SIG-M5 (cell line): Measurements from ENCODE around the gene ADSS1.

Source experiments
- DNase-seq: peaks from one replicate; lab custom pipeline; 2025; lab: John Stamatoyannopoulos, UW

Gene ADSS1

GRCh38 chr14:104723651-104724406, at the start of gene ADSS1:
Gene ADSS1 (plus strand): TSS chr14:104724229. CDS start chr14:104724271, 42 bp downstream.
- DNase-seq = no peak

- no peak for DNase-seq
These were observed 48.6 kb upstream of the ADSS1 start for GRCh38 chr14:104675447-104675846.

GRCh38 chr14:104676130-104676693, 47.8 kb upstream of the ADSS1 start:
- no peak for DNase-seq

DNA sequence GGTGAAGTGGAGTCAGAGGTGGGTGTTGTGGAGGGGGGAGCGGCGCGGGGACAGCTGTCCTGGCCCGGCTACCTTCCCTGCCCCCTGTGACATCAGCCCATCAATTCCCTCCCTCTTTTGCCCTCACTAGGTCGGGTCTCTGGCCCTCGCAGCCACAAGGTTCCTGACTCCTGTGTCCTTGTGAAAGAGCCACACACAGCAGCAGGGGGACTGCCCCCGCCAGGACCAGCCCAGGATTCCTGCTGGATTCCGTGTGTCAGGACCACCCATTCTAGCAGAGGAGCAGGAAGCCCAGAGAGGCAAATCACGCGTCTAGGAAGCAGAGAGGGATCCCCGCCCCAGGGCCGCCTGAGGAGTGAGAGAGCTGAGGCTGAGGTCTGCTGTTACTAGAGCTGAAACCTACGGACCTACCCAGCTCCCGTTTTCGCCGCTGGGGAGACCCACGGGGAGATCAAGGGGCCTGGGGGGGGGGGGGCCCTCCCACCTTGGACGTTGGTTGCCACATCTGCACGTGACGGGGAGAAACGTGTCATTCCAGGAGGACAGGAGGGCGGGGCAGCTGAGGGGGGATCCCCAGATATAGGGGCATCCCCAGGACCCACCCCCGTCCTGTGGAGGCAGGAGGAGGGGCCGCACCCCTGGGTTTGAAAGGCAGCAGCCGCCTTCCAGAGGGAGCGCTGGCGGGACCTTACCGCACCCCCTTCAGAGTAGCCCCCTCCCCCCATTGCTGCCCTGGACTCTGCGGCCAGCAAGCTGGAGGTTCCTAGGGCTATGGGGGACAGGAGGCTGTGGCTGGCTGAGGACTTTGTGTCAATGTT, 47.1 kb upstream of the ADSS1 start:
- no peak for DNase-seq

- DNase-seq = no peak
These were observed 46.3 kb upstream of the ADSS1 start for GRCh38 chr14:104677512-104678332.

DNA sequence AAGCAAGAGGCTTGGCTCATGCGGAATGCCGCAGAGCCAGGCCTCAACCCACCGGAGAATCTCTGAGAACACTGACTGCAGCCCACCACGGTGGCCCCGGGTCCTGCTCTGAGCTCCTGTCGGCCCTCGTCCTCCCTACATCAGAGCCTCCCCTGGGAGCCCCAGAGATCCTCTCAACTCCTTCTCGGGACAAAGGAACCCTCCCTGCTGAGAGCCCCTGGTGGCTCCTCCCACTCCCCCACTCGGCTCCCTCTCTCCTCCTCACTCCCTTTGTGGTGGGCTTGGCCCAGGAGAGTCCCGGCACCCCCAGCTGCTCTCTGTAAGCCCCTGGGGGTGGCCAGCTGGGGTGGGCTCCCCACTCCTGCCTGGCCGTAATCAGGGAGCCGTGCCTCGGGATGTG, 45.7 kb upstream of the ADSS1 start:
- no peak for DNase-seq

GRCh38 chr14:104678901-104679705, 44.9 kb upstream of the ADSS1 start:
- DNase-seq = no peak

GRCh38 chr14:104680056-104680805, 43.8 kb upstream of the ADSS1 start:
- DNase-seq = no peak

DNA sequence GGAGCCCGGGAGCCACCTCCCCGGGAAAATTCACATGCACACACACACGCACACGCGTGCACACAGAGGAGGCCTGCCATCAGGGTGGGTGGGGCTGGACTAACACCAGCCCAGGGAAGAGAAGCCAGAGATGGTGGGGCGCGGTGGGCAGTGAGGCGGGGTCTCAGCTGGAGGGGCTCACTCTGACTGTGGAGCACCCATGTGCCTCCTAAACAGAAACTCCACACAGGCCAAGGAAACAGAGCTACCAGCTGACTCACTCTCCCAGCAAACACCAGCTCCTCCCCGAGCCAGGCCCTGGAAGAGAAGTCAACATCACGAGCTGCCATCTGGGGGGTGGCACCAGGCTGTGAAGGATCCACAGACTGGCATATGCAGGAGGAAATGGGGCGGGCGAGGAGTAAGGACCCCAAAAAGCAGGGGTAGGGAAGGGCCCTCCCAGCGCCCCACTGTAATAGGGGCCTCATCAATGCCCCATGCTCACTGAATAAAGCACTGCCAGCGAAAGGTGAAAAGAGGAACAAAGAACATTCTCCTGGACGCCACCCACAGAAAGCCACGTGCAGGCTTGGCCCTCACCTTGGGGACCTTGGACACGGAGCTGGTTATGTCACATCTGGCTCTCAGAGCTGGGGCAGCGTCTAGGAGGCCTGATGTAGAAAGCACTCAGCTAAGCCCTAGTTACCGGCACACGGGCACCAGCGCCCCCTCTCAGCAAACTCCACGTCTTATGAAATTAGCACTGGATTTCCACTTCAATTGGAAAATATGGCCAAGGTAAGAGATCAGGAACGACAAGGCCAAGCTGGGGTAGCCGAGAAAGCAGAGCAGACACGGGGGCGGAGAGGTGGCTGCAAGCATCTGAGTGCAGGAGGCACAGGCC, 43.0 kb upstream of the ADSS1 start:
- DNase-seq = no peak

DNA sequence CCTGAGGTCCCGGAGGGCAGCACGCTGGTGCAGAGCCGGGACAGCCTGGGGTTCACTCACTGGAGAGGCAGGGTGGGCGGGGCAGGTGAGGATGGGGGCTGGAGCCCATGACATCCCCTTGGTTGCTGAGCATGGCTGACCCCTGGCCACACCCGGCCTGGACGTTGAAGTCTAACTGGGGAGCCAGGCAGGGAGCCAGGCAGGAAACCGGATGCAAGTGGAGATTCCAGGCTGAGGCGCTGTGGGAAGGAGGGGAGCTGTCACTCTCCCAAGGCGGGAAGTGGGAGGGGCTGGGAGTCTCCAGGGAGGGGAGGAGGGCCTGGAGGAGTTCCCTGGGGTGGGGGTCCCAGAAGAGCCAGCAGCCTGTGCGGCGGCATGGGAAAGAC, 42.3 kb upstream of the ADSS1 start:
- no peak for DNase-seq

DNA sequence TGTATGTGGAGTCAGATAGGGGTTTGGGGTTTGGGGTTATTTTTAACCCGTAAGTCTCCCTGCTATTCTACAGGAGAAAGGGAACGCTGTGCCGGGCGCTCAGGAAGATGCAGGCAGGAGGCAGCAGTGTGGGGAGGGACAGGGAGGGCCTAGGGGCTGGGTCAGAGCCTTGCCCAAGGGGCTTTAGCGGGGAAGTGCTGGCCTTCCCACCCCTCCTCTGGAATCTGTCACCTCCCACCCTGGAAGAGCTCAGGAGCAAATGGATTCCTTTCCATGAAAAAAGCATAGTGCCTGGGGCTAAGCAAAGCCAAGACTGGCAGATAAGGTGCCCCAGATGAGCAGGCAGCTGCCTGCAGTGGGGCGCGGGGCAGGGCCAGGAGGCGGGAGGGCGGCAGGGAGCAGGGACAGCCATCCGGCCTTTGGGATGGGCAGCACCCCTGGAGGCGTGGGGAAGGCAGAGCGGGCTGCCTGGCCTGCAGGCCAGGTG, 41.9 kb upstream of the ADSS1 start:
- DNase-seq = no peak

DNA sequence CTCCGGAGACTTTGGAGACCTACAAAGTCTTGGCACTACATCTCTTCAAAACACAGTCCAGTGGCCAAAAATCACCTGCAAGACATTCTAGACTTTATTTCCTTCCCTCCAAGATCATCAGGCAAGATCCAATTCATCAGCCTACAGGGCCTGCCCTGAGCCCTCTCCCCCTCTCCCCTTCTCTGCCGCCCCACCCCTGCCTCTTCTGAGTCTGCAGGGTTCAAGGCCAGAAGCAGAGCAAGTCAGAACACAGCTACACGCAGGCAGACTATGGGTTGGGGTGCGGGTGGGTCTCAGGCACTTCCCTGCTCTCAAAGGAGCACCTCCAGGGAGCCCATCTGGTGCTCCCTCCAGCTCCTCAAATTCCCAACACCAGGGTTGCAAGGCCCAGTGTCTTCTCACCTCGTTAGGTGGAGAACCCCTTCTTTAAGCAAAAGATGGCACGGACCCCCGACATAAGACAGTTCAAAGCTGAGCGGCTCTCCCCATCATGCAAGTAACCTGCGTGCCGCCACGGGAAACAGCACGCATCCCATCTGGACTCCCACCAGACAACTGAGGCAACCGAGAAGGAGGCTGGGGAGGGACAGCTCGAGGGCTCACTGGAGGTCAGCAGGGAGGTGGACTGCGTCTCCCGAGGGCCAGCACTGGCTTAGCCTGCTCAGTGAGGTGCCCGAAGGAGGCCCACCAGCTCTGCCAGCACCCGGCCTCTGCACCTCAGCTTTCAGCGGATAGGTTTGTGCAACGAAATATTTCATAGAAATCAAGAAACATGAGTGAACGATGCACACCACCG, 40.2 kb upstream of the ADSS1 start:
- DNase-seq = no peak

GRCh38 chr14:104684449-104684821, 39.6 kb upstream of the ADSS1 start:
- no peak for DNase-seq

DNA sequence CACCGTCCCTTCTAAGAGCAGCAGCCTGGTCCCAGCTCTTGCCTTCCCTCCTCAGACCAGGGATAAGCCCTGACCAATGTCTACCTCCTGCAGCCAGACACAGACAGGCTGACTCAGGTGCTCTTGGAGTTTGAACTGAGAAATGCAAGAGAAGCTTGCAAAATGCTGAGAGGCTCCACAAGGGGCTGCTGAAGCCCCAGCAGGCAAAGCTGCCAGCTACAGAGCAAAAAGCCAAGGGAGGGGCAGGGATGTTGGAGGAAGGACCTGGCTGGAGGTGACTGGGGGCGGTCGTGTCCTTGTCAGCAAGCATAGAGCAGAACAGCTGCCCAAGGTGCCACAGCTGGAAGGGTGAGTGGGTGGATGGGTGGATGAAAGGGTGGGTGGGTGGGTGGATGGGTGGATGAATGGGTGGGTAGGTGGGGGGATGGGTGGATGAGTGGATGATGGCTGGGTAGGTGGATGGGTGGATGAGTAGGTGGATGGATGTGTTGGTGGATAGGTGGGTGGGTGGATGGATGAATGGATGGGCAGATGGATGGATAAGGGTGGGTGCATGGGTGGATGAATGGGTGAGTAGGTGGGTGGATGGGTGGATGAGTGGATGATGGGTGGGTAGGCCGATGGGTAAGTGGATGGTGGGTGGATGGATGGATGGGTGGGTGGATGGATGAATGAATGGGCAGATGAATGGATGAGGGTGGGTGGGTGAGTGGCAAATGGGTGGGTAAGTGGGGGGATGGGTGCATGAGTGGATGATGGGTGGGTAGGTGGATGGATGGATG, 38.6 kb upstream of the ADSS1 start:
- DNase-seq = no peak

DNA sequence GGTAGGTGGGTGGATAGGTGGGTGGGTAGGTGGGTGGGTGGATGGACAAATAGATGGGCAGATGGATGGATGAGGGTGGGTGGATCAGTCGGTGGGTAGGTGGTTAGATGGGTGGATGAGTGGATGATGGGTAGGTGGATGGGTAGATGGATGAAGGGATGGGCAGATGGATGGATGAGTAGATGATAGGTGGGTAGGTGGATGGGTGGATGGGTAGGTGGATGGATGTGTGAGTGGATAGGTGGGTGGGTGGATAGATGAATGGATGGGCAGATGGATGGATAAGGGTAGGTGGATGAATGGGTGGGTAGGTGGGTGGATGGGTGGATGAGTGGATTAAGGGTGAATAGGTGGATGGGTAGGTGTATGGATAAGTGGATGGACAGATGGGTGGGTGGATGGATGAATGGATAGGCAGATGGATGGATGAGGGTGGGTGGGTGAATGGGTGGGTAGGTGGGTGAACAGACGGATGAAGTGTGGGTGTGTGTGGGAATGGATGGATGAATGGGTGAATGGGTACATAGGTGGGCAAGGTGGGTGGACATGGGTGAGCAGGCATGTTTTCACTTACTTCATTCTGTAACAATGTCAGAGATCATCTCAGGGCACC, 37.9 kb upstream of the ADSS1 start:
- DNase-seq = no peak

DNA sequence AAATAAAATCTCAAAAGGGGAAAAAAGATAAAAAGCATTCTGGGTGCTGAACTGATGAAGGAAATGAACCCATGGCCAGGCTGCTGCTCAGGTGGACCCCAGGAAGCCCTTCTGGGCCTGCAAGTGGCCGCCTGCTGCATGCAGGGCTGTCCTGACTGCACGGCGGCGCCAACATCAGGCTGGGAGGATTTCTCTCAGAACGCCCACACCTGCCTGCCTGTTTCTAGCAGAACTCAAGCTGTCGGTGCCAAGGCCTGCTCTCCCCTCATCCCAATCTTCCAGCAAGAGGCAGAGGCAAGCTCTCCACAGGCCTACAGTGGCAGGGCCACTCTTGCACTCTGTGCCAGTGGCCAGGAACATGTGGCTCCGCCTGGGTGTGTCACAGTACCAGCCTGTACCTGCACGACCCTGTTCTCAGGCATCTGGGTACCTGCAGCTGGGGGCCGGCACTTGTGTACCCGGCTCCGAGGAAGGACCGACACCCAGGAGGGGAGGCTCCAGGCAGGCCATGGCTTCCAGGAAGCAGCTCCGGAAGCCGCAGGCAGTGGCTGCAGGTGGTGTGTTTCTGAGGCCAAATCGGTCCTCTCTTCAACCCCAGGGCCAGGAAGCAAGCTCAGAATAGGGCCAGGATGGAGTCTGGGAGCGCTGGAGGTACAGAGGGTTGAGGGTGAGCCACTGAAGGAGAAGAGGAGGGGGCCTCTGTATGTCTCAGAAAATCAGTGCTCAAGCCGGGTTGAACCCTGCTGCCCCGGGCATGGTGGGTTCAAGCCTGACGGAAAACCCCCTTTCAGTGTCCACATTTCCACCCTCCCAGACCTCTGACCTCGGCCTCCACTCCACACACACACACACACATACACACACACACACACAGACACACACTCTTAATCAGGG, 37.2 kb upstream of the ADSS1 start:
- no peak for DNase-seq
